ENCODE data around the gene AKR1C4.
"Not testable (repeated sequence)": the region's sequence is repeated elsewhere in the genome, so short reads cannot be mapped to it uniquely, and the experiment has no call there.

The AKR1C4 gene

DNA sequence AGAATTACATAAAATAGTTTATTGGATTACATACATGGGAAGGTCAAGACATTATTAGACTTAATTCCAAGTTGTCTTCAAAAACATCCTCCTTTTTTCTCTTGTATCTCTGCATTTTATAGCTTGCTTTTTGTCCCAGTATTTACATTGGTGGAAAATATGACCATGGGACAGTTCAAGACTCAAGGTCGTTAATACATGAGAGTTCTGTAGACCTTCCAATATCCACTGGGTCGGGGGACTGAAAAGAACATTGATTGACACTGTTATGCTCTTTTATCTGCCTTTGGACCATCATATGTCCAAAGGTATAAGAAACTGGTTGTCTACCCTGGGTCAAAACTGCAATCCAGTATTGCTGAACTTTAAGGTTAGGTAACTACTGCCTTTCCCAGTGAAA is 36.7 kb downstream of the AKR1C4 start:
- peaks cover 0 to 12% (median 8%) of the 10 kb centered on the region in 5 donors for H3K4me1 ChIP-seq (ENCODE audit: control insufficient read depth in 5 of 5, insufficient read depth in 5 of 5, low read length in 5 of 5)
- H3K9ac ChIP-seq (ENCODE audit: low read length in 5 of 5): no peak overlapping the region
- no peaks in the 10 kb centered on the region for H3K36me3 ChIP-seq (ENCODE audit: control insufficient read depth in 5 of 5, insufficient read depth in 5 of 5, low read length in 5 of 5)
- H3K4me3 ChIP-seq (ENCODE audit: low read depth in 1 of 5, low read length in 5 of 5): no peak overlapping the region
- H3K27me3 ChIP-seq (ENCODE audit: control insufficient read depth in 5 of 5, insufficient read depth in 4 of 5, low read length in 5 of 5): no peaks in the 10 kb centered on the region
- peaks cover 0 to 3% (median 0%) of the 10 kb centered on the region in 5 donors for H3K9me3 ChIP-seq (ENCODE audit: control insufficient read depth in 5 of 5, low read length in 5 of 5)
- no peak overlapping the region for H3K27ac ChIP-seq (ENCODE audit: low read depth, low read length)

DNA sequence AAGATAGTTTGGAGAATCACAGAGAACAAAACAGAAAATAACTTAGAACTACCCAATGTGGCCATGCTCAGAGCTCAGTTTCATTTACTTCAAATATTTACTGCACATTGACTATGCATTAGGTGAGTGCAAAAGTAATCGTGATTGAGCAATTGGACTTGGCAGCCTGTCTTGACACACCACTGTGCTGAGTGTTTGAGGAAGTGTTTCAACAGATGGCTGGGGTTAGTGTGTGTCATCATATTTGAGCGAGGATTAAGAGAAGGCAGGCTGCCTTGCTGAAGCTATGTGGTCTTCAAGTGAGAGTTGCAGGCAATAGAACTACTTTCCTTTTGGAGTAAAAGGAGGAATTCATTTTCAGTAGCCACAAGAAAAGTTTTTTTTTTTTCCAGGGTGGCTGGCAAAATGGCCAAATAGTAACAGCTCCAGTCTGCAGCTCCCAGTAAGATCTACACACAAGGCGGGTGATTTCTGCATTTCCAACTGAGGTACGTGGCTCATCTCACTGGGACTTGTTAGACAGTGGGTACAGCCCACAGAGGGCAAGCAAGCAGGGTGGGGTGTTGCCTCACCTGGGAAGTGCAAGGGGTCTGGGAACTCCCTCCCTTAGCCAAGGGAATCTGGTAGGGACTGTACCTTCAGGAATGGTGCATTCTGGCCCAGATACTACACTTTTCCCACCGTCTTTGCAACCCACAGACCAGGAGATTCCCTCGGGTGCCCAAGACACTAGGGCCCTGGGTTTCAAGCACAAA is 37.6 kb downstream of the AKR1C4 start:
- Histone ChIP-seq H3K27me3 (ENCODE audit: control insufficient read depth in 5 of 5, insufficient read depth in 4 of 5, low read length in 5 of 5) (no peaks in the 10 kb centered on the region), H3K27ac (ENCODE audit: low read depth, low read length) (no peak overlapping the region), H3K36me3 (ENCODE audit: control insufficient read depth in 5 of 5, insufficient read depth in 5 of 5, low read length in 5 of 5) (no peaks in the 10 kb centered on the region), H3K4me1 (ENCODE audit: control insufficient read depth in 5 of 5, insufficient read depth in 5 of 5, low read length in 5 of 5) (peaks cover 0 to 12% (median 8%) of the 10 kb centered on the region in 5 donors), H3K4me3 (ENCODE audit: low read depth in 1 of 5, low read length in 5 of 5) (no peak overlapping the region), H3K9me3 (ENCODE audit: control insufficient read depth in 5 of 5, low read length in 5 of 5) (peaks cover 0 to 3% (median 0%) of the 10 kb centered on the region in 5 donors), H3K9ac (ENCODE audit: low read length in 5 of 5) (no peak overlapping the region)

- not testable (repeated sequence) for H3K9ac ChIP-seq (ENCODE audit: low read length in 5 of 5); H3K9me3 ChIP-seq (ENCODE audit: control insufficient read depth in 5 of 5, low read length in 5 of 5); H3K27me3 ChIP-seq (ENCODE audit: control insufficient read depth in 5 of 5, insufficient read depth in 4 of 5, low read length in 5 of 5); H3K4me3 ChIP-seq (ENCODE audit: low read depth in 1 of 5, low read length in 5 of 5); H3K36me3 ChIP-seq (ENCODE audit: control insufficient read depth in 5 of 5, insufficient read depth in 5 of 5, low read length in 5 of 5); H3K27ac ChIP-seq (ENCODE audit: low read depth, low read length)
- H3K4me1 ChIP-seq (ENCODE audit: control insufficient read depth in 5 of 5, insufficient read depth in 5 of 5, low read length in 5 of 5): peaks cover 0 to 12% (median 8%) of the 10 kb centered on the region in 5 donors
Observed at GRCh38 chr10:5237541-5237940, 40.9 kb downstream of the AKR1C4 start.

DNA sequence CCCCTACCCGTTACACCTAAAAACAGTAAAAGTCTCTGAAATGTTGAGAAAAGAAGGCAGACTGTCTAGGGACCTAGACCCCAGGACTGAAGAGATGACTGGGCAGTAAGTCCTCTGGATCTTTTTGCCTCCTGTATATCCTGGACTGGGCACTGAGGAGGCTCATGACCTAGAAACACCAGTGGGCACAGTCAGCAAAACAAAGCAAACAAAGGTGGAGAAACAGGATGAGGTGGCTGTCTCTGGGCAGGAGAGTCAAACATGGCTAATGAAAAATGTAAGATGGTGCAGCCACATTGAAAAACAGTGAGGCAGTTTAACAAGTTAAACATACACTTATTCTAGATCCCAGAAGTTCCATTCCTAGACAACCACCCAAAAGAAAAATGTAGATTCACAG is 45.9 kb downstream of the AKR1C4 start:
- Histone ChIP-seq H3K4me1 (ENCODE audit: control insufficient read depth in 5 of 5, insufficient read depth in 5 of 5, low read length in 5 of 5) (no peaks in the 10 kb centered on the region), H3K36me3 (ENCODE audit: control insufficient read depth in 5 of 5, insufficient read depth in 5 of 5, low read length in 5 of 5) (no peaks in the 10 kb centered on the region), H3K9me3 (ENCODE audit: control insufficient read depth in 5 of 5, low read length in 5 of 5) (peaks cover 0 to 4% (median 0%) of the 10 kb centered on the region in 5 donors), H3K27ac (ENCODE audit: low read depth, low read length) (no peak overlapping the region), H3K27me3 (ENCODE audit: control insufficient read depth in 5 of 5, insufficient read depth in 4 of 5, low read length in 5 of 5) (no peaks in the 10 kb centered on the region), H3K4me3 (ENCODE audit: low read depth in 1 of 5, low read length in 5 of 5) (no peak overlapping the region), H3K9ac (ENCODE audit: low read length in 5 of 5) (no peak overlapping the region)

DNA sequence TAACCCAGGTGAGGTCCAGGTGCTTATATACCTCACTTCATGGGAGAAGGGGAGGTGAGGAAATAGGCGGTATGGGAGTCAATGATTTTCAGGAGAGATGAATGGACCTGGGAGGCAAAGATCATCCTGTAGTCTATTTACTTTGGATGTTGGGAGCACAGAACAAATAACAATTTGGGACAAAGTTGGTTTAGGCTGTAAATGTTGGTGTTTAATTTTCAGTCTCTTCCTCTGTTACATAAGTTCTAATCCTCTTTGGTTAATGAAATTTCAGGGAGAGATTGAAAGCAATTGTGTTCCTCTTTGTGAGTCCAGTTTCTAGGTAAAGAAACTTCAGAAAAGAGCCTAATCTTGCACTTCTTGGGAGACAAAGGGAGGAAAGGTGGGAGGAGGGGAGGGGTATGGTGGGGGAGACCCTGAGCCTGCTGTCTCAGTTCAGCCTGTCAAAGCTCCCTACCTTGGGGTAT is 46.9 kb downstream of the AKR1C4 start:
- no peak overlapping the region for H3K27ac ChIP-seq (ENCODE audit: low read depth, low read length)
- H3K27me3 ChIP-seq (ENCODE audit: control insufficient read depth in 5 of 5, insufficient read depth in 4 of 5, low read length in 5 of 5): no peaks in the 10 kb centered on the region
- no peak overlapping the region for H3K4me3 ChIP-seq (ENCODE audit: low read depth in 1 of 5, low read length in 5 of 5)
- no peaks in the 10 kb centered on the region for H3K4me1 ChIP-seq (ENCODE audit: control insufficient read depth in 5 of 5, insufficient read depth in 5 of 5, low read length in 5 of 5)
- H3K9me3 ChIP-seq (ENCODE audit: control insufficient read depth in 5 of 5, low read length in 5 of 5): peaks cover 0 to 4% (median 0%) of the 10 kb centered on the region in 5 donors
- H3K36me3 ChIP-seq (ENCODE audit: control insufficient read depth in 5 of 5, insufficient read depth in 5 of 5, low read length in 5 of 5): no peaks in the 10 kb centered on the region
- H3K9ac ChIP-seq (ENCODE audit: low read length in 5 of 5): no peak overlapping the region

DNA sequence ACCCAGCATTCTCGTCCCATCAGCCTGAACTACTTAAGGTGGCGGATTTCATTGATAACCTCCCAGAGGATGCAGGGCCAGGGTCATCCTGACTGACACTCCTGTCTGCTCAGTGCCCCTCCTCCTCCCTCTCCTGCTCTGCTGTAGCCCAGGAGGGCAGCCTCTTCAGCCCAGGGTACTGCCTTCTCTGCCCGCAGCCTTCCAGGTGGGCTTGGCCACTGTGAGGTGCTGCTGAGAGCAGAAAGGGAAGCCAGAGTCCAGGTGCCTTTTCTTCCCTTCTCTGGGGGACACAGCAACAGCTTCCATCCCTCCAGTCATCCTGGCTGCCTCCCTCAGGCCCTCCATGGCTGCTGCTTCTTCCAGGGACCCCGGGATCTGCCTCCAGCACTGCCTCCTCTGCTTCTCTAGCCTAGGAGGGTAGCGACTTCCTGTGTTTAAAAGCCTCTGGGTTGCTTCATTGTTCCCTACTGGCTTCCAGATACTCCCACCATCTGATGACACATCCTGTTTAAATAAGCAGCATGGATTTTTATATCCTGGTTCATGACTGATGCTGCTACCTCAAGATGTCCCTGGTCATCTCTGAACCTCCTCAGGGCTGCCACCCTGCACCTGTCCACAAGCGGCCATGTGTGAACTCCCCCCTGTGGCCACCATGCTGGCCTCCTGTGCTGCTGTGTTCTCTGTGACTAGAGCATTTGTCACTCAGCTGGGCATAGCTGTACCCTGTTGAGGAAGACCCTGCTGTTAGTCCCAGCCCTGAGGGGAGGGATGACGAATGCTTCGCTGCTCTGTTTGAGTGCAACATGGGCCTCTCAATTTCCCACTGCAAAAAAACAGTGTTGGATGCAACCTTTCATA is 55.8 kb downstream of the AKR1C4 start:
- no peaks in the 10 kb centered on the region for H3K27me3 ChIP-seq (ENCODE audit: control insufficient read depth in 5 of 5, insufficient read depth in 4 of 5, low read length in 5 of 5)
- H3K9me3 ChIP-seq (ENCODE audit: control insufficient read depth in 5 of 5, low read length in 5 of 5): no peaks in the 10 kb centered on the region
- H3K36me3 ChIP-seq (ENCODE audit: control insufficient read depth in 5 of 5, insufficient read depth in 5 of 5, low read length in 5 of 5): no peaks in the 10 kb centered on the region
- H3K27ac ChIP-seq (ENCODE audit: low read depth, low read length): no peak overlapping the region
- H3K4me3 ChIP-seq (ENCODE audit: low read depth in 1 of 5, low read length in 5 of 5): no peak overlapping the region
- no peak overlapping the region for H3K9ac ChIP-seq (ENCODE audit: low read length in 5 of 5)
- no peaks in the 10 kb centered on the region for H3K4me1 ChIP-seq (ENCODE audit: control insufficient read depth in 5 of 5, insufficient read depth in 5 of 5, low read length in 5 of 5)

DNA sequence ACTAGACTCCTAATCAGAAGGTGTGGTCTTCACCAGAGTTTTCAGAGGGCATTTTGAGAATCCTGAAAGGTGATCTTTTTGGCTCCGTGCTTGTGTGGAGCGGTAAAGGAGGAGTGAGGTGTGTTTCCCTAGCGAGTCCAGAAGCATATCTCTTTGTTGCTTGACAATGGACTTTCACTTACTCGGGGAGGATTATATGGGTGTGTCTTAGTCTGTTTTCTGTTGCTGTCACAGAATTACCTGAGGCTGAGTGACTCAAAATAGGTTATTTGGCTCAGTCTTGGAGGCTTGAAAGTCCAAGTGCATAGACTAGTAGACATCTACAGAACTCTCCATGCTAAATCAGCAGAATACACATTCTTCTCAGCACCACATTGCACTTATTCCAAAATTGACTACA is 57.9 kb downstream of the AKR1C4 start:
- Histone ChIP-seq H3K9ac (ENCODE audit: low read length in 5 of 5) (no peak overlapping the region), H3K27me3 (ENCODE audit: control insufficient read depth in 5 of 5, insufficient read depth in 4 of 5, low read length in 5 of 5) (no peaks in the 10 kb centered on the region), H3K36me3 (ENCODE audit: control insufficient read depth in 5 of 5, insufficient read depth in 5 of 5, low read length in 5 of 5) (no peaks in the 10 kb centered on the region), H3K27ac (ENCODE audit: low read depth, low read length) (no peak overlapping the region), H3K4me1 (ENCODE audit: control insufficient read depth in 5 of 5, insufficient read depth in 5 of 5, low read length in 5 of 5) (no peaks in the 10 kb centered on the region), H3K9me3 (ENCODE audit: control insufficient read depth in 5 of 5, low read length in 5 of 5) (no peaks in the 10 kb centered on the region), H3K4me3 (ENCODE audit: low read depth in 1 of 5, low read length in 5 of 5) (no peak overlapping the region)

- H3K4me1 ChIP-seq (ENCODE audit: control insufficient read depth in 5 of 5, insufficient read depth in 5 of 5, low read length in 5 of 5); H3K27ac ChIP-seq (ENCODE audit: low read depth, low read length); H3K4me3 ChIP-seq (ENCODE audit: low read depth in 1 of 5, low read length in 5 of 5); H3K36me3 ChIP-seq (ENCODE audit: control insufficient read depth in 5 of 5, insufficient read depth in 5 of 5, low read length in 5 of 5); H3K9me3 ChIP-seq (ENCODE audit: control insufficient read depth in 5 of 5, low read length in 5 of 5); H3K9ac ChIP-seq (ENCODE audit: low read length in 5 of 5); H3K27me3 ChIP-seq (ENCODE audit: control insufficient read depth in 5 of 5, insufficient read depth in 4 of 5, low read length in 5 of 5): not testable (repeated sequence)
Observed at GRCh38 chr10:5257768-5258167, 61.1 kb downstream of the AKR1C4 start.

DNA sequence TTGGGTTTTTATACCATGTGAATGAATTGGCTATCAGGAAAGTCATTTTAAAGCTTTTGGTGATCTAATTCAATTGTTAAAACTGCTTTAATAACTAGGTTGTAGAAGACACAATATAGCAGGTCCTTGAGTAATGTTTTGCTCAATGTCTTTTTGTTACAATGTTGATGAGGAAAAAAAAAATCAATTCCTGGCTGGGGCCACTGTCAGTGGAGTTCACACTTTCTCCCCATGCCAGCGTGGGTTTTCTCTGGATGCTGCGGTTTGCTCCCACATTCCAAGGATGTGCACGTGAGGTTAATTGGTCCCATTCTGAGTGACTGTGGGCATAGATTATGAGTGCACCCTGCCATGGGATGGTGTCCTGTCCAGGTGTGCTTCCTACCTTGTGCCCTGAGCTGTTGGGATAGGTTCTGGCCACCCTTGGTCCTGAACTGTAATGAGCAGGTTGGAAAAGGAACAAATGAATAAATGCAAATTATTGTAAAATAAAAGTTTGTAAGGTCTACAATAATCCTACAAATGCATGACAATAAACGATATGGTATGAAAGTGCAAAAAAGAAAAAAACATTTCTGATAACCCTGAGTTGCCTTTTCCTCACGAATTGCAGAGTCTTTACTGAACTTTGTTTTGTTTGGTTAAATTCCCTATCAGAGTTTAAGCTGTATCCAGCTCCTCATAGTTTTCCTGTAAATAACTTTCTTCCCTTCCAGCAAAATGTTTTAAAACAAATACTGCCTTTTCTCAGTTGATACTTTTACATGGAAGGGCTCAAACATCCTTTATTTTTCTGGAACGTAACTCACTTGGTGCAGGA is 62.7 kb downstream of the AKR1C4 start:
- H3K9me3 ChIP-seq (ENCODE audit: control insufficient read depth in 5 of 5, low read length in 5 of 5): no peaks in the 10 kb centered on the region
- H3K36me3 ChIP-seq (ENCODE audit: control insufficient read depth in 5 of 5, insufficient read depth in 5 of 5, low read length in 5 of 5): no peaks in the 10 kb centered on the region
- no peaks in the 10 kb centered on the region for H3K27me3 ChIP-seq (ENCODE audit: control insufficient read depth in 5 of 5, insufficient read depth in 4 of 5, low read length in 5 of 5)
- no peak overlapping the region for H3K27ac ChIP-seq (ENCODE audit: low read depth, low read length)
- no peak overlapping the region for H3K4me3 ChIP-seq (ENCODE audit: low read depth in 1 of 5, low read length in 5 of 5)
- no peak overlapping the region for H3K9ac ChIP-seq (ENCODE audit: low read length in 5 of 5)
- H3K4me1 ChIP-seq (ENCODE audit: control insufficient read depth in 5 of 5, insufficient read depth in 5 of 5, low read length in 5 of 5): no peaks in the 10 kb centered on the region

Data from subcutaneous abdominal adipose tissue (tissue), 5 donors.